OCI-LY3 (cell line): ENCODE results near the gene NR3C1.

Source experiments
- H2AFZ ChIP-seq: fragments of 200-600, 300-600 bp; shearing (Covaris generic); 2 replicates; pipeline ENCODE4 v1.6.0; 2014; ENCODE audit warnings: antibody characterized with exemption, low read depth, low read length
- H3K27ac ChIP-seq: fragments of 200-600, 300-600 bp; sonication (generic); 2 replicates; pipeline ENCODE4 v1.5.1; 2014; ENCODE audit warnings: mild to moderate bottlenecking, low read length, moderate library complexity, mixed read lengths
- H3K27me3 ChIP-seq: fragments of 200-600, 300-600 bp; sonication (generic); 2 replicates; pipeline ENCODE4 v1.6.1; 2014; ENCODE audit warnings: low read depth, low read length, mixed read lengths
- H3K36me3 ChIP-seq: fragments of 200-600, 300-600 bp; sonication (generic); replicated peaks from 2 replicates; pipeline ENCODE3; 2014; ENCODE audit warnings: low read depth, low read length, mixed read lengths
- H3K4me1 ChIP-seq: fragments of 300-600, 200-600 bp; sonication (generic); 2 replicates; pipeline ENCODE4 v1.6.1; 2014; ENCODE audit warnings: low read length, mixed read lengths
- H3K4me2 ChIP-seq: fragments of 200-600, 300-600 bp; sonication (generic); 2 replicates; pipeline ENCODE4 v1.6.1; 2014; ENCODE audit warnings: low read length, mixed read lengths
- H3K4me3 ChIP-seq: fragments of 300-600, 200-600 bp; sonication (generic); 2 replicates; pipeline ENCODE4 v1.5.1; 2014; ENCODE audit warnings: antibody characterized with exemption, mild to moderate bottlenecking, low read length, moderate library complexity
- H3K79me2 ChIP-seq: fragments of 300-600, 200-600 bp; shearing (Covaris generic); 2 replicates; pipeline ENCODE4 v1.6.1; 2014; ENCODE audit warnings: mild to moderate bottlenecking, low read length, mixed read lengths
- H3K9ac ChIP-seq: fragments of 300-600, 200-600 bp; shearing (Covaris generic); 2 replicates; pipeline ENCODE4 v1.6.0; 2014; ENCODE audit warnings: mild to moderate bottlenecking, low read length, moderate library complexity
- H3K9me3 ChIP-seq: fragments of 200-600, 300-600 bp; shearing (Covaris generic); 2 replicates; pipeline ENCODE4 v1.6.1; 2014; ENCODE audit warnings: low read length, mixed read lengths; ENCODE audit not compliant: insufficient read depth
- H4K20me1 ChIP-seq: fragments of 200-600, 300-600 bp; sonication (generic); 2 replicates; pipeline ENCODE4 v1.6.1; 2016; ENCODE audit warnings: low read length, mixed read lengths; ENCODE audit not compliant: insufficient read depth
- EZH2phosphoT487 ChIP-seq: fragments of 200-600 bp; shearing (Covaris generic); IDR thresholded peaks from 2 replicates; pipeline ENCODE4 v1.6.1; 2018; ENCODE audit warnings: antibody characterized with exemption, mixed run types, low read depth
- TF ChIP-seq, protein P1 (sequence below): fragments of 200-600, 300-600 bp; sonication (generic); IDR thresholded peaks from 2 replicates; pipeline ENCODE4 v1.5.1; 2014; ENCODE audit warnings: antibody characterized with exemption, low read length, low read depth

Gene NR3C1

DNA sequence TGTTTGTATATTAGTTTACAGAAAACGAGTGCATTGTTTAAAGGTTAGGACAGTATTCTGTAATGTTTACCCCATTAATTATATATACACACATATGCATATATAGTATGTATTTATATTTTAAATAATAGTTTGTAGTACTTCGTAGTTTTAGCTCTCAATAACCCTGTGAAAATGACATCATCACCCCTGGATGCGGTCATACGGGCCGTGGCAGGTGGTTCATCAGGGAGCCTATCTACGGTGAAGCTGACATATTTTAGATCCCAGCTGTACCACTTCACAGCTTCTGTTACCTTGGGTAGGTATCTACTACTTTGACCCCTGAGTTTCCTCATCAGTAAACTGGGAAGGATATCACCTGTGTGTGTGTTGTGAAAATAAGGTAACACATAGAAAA is 87.1 kb downstream of the NR3C1 start:
- Histone ChIP-seq H3K4me3 (no peak overlapping the region), H3K4me2 (no peak overlapping the region), H3K9ac (no peak overlapping the region), H3K36me3 (peaks cover 29% of the 10 kb centered on the region), H3K27me3 (no peaks in the 10 kb centered on the region), H3K79me2 (peaks cover 92% of the 10 kb centered on the region), H2AFZ (no peak overlapping the region), H3K4me1 (peaks cover 15% of the 10 kb centered on the region), H3K27ac (no peak overlapping the region), H4K20me1 (peaks cover 85% of the 10 kb centered on the region), H3K9me3 (no peaks in the 10 kb centered on the region)
- no peak for TF ChIP-seq EZH2phosphoT487
- TF ChIP-seq, protein P1, sequence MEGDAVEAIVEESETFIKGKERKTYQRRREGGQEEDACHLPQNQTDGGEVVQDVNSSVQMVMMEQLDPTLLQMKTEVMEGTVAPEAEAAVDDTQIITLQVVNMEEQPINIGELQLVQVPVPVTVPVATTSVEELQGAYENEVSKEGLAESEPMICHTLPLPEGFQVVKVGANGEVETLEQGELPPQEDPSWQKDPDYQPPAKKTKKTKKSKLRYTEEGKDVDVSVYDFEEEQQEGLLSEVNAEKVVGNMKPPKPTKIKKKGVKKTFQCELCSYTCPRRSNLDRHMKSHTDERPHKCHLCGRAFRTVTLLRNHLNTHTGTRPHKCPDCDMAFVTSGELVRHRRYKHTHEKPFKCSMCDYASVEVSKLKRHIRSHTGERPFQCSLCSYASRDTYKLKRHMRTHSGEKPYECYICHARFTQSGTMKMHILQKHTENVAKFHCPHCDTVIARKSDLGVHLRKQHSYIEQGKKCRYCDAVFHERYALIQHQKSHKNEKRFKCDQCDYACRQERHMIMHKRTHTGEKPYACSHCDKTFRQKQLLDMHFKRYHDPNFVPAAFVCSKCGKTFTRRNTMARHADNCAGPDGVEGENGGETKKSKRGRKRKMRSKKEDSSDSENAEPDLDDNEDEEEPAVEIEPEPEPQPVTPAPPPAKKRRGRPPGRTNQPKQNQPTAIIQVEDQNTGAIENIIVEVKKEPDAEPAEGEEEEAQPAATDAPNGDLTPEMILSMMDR: no peak

DNA sequence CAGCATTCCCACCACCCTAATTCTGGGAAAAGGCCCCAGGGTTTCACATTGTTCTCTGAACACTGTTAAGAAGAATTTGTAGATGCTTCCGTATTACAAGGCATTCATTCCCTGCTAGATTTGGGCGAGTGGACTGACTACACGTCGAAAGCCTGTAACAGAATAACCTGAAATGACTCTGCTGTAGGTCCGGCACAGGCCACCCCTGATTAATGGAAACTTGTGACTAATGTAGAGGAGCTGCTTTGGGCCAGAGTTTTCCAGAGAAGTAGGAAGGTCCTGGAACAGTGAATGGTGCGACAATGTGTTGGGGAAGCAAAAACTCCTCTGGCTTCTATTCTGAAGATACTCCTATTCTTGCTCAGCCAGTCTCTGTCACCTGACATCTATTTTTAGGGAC is 87.6 kb downstream of the NR3C1 start:
- H4K20me1 ChIP-seq: peaks cover 81% of the 10 kb centered on the region
- peaks cover 33% of the 10 kb centered on the region for H3K36me3 ChIP-seq
- no peak overlapping the region for H3K4me2 ChIP-seq
- peaks cover 92% of the 10 kb centered on the region for H3K79me2 ChIP-seq
- H3K27ac ChIP-seq: no peak overlapping the region
- no peaks in the 10 kb centered on the region for H3K9me3 ChIP-seq
- no peak overlapping the region for H2AFZ ChIP-seq
- no peak overlapping the region for H3K4me3 ChIP-seq
- peaks cover 15% of the 10 kb centered on the region for H3K4me1 ChIP-seq
- no peak overlapping the region for H3K9ac ChIP-seq
- H3K27me3 ChIP-seq: no peaks in the 10 kb centered on the region
- TF ChIP-seq, protein P1: no peak
- TF ChIP-seq EZH2phosphoT487: no peak

DNA sequence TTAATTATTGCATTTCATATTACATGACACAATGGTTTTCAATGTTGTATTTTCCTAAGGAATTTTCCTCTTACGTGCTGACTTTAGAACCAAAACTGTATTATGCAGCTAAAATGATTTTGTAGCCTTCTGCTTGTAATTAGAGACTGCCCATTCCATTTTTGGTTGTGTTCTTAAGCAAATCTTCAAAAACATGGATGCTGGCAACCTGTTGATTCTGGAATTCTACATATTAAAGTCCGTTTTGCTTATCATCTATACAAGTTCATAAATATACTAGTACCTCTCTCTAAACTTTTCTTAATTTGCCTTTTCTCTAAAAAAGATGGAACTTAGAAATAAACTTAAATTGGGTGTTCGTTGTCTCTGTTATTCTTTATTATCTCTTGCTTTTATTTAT is 88.3 kb downstream of the NR3C1 start:
- no peak overlapping the region for H3K9ac ChIP-seq
- H3K4me3 ChIP-seq: no peak overlapping the region
- TF ChIP-seq, protein P1: no peak
- no peak for TF ChIP-seq EZH2phosphoT487
- peaks cover 85% of the 10 kb centered on the region for H3K79me2 ChIP-seq
- no peaks in the 10 kb centered on the region for H3K9me3 ChIP-seq
- peaks cover 35% of the 10 kb centered on the region for H3K36me3 ChIP-seq
- peaks cover 74% of the 10 kb centered on the region for H4K20me1 ChIP-seq
- no peak overlapping the region for H2AFZ ChIP-seq
- H3K4me2 ChIP-seq: no peak overlapping the region
- peaks cover 15% of the 10 kb centered on the region for H3K4me1 ChIP-seq
- no peak overlapping the region for H3K27ac ChIP-seq
- H3K27me3 ChIP-seq: no peaks in the 10 kb centered on the region

DNA sequence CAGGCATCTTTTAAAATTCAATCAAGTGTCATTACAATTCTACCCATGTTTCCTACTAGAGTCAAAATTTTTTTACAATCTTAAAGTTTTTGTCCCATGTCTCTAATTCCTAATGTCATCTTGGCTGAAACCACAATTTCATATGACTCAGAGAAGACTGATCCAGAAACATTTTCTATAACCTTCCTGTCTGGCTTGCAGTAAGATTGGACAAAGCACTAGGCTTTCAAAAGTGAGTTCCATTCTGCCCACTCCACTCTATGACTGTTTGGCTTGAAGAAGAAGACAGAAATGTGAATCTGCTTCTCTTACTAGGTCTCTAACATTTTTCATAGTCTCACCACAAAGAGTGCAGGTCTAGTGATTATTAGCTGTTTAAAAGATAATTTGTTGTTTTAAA is 88.8 kb downstream of the NR3C1 start:
- Histone ChIP-seq H3K4me1 (peaks cover 16% of the 10 kb centered on the region), H3K4me2 (no peak overlapping the region), H3K36me3 (peaks cover 41% of the 10 kb centered on the region), H3K9ac (no peak overlapping the region), H3K27ac (no peak overlapping the region), H4K20me1 (peaks cover 68% of the 10 kb centered on the region), H3K4me3 (no peak overlapping the region), H2AFZ (no peak overlapping the region), H3K27me3 (no peaks in the 10 kb centered on the region), H3K9me3 (no peaks in the 10 kb centered on the region), H3K79me2 (peaks cover 80% of the 10 kb centered on the region)
- TF ChIP-seq, protein P1: no peak
- TF ChIP-seq EZH2phosphoT487: no peak
